ENCODE results near the gene THEM4.

THEM4 gene

GRCh38 chr1:151837197-151837596 is 72.1 kb downstream of the THEM4 start:
- no peak for DNase-seq (ENCODE audit: low read depth)

DNA sequence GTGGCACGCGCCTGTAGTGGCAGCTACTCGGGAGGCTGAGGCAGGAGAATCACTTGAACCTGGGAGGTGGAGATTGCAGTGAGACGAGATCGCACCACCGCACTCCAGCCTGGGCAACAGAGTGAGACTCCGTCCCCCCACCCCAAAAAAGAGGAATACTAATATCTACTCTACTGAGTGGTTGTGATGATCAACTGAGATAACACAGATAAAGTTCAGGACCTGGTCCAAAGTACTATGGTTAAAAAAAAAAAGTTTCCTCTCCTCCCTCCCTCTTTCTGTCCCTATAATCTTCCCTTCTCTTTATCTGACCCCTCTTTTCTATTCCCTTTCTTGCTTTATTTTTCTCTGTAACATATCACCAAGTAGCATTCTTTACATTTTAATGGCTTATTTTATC is 73.7 kb downstream of the THEM4 start:
- no peak for DNase-seq (ENCODE audit: low read depth)

- DNase-seq (ENCODE audit: low read depth): no peak
These were observed 75.1 kb downstream of the THEM4 start for GRCh38 chr1:151834239-151834638.

DNA sequence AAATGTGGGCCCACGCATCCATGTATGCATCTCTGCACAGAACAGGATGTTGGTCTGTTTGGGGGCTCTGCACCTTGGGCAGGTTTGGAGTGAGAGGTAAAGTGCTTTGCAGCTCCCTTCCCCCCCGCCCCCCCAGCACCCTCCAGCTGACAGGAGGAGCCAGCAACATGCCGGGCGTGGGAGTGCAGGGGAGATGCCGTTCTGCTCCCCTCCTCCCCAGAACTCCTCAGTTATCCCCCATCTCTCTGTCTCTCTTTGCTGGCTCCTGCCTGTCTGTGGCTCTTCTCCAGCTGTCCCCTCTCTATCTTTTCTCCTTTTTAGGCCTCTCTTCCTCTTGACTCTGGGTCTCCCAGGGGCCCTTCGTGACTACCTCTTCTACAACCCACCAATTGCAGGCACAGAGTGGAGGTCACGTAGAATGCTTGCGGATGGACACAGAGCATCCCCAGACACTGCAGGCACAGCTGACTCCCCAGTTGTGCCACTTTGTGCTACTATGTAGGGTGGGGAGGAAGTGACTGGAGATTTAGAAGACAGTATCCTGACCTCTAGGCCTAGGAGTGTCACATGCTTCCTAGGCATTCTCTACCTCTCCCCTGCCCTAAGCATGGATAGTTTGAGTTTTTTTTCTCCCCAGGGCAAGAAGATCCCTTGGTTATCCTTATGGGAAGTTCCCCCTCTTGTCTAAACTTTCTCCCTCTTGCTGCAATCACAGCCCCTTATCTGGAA is 76.0 kb downstream of the THEM4 start:
- no peak for DNase-seq (ENCODE audit: low read depth)

- DNase-seq (ENCODE audit: low read depth): no peak
These were observed 76.9 kb downstream of the THEM4 start for GRCh38 chr1:151832318-151832980.

GRCh38 chr1:151831605-151832004 is 77.7 kb downstream of the THEM4 start, which contains the start of gene RORC:
TSS of gene RORC (minus strand) at chr1:151831802. CDS start at chr1:151831764, 38 bp downstream.
- no peak for DNase-seq (ENCODE audit: low read depth)

DNA sequence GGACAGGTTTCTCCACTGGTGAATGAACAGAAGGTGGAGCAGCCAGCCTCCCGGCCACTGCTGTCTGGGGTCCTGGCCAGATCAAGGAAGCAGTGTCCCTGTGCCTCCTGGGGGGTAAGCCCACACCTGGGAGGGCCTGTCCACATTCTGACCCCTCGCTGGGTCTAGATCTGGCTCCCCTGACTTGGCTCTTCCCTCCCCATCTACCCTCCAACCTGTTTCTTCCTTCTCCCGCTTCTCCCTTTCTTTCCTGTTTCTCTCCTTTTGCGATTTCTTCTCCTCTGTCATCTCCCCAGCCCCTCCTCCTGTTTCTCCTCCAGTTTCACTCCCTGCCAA is 78.1 kb downstream of the THEM4 start:
- DNase-seq (ENCODE audit: low read depth): no peak

DNA sequence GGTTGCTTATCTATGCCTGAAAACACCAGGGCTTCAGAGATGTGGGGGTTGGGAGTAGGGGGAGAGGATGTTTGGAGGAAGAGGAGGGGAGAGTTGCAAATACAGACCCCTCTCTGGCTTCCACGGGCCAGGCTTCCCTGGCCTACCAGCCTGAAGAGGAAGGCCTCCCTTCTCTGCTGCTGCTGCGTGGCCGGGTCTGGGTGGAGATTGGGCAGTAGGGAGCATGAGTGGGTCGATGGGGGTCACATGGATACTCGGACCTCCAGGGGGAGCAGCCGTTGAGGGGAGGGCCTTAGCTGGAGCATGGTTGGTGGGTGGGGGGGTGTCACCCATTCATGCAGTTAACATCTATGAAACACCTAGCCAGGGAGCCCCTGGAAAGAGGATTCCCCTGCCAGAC is 79.3 kb downstream of the THEM4 start:
- DNase-seq (ENCODE audit: low read depth): no peak

DNA sequence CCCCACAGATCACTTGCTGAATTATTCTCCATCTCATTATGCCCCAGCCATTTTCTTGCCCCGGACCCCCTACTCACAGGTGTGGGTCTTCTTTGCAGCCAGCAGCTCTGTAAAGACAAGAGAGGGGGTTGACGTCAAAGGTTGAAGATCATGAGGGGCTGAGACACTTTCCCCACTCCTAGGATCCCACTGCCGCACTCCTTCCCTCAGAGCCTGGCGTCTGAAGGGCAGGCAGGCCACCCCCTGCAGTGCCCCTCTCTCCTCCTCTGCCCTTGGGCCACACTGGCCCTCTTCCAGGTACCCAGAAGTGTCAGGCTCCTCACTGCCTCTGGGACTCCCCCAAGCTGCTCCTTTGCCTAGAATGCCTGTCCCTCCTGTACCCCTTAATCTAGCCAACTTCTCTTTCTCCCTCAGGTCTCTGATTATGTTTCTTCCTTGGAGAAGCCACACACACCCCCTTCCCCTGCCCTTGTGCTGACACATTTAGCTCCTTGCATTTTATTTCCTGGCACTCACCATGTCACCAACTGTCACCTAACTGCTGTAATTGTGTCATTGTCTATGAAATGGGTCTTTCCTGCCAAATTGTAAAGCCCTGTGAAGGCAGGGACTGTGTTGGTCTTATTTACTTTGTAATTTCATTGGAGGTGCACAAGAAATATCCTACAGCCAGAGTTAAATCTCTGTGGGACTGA is 79.8 kb downstream of the THEM4 start:
- no peak for DNase-seq (ENCODE audit: low read depth)

GRCh38 chr1:151828921-151829320 is 80.4 kb downstream of the THEM4 start:
- DNase-seq (ENCODE audit: low read depth): no peak

GRCh38 chr1:151827853-151828252 is 81.5 kb downstream of the THEM4 start:
- DNase-seq (ENCODE audit: low read depth): no peak

DNA sequence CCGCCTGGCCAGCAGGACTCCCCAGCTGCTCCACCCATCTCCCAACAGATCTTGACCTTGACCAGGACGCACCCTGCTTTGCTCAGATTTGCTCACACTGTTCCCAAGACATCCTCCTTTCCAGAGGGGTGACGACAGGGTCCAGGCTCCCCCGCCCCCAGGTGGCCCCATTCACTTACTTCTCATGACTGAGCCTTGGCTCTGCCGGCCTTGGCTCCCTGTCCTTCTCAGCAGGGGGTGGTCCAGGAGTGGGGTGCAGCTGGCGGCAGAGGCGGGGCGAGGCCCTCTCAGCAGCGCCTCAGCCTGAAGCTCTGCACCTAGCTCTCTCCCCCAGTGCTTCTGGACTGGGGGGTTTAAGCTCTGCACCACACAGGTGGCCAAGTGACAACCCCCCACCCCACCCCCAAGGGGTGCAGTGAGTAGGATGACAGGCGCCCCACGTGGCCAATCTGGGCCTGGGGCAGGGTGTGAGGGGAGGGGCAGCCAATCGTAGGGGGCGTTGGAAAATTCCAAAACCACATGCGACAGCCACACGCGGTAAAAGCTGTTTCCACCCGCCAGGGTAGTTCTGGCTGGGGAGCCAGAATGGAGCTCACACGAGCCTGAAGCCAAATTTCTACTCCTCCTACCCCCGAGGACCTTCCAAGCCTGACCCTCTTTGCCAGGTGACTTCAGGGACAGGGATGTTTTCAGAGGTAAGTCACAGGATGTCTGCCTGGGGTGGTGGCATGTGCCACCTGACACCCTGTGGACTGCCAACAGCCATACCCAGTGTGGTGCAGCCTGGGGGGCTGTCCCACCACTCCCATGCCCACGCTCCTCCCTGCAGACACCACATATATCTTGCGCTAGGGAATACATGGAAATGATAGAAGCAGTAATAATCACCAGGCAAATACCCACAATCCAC is 83.3 kb downstream of the THEM4 start:
- no peak for DNase-seq (ENCODE audit: low read depth)

GRCh38 chr1:151825204-151825603 is 84.1 kb downstream of the THEM4 start:
- DNase-seq (ENCODE audit: low read depth): no peak

Data from activated T-cell treated with anti-CD3 and anti-CD28 coated beads for 1 hour (primary cell).